ENCODE results near the gene SKA1.

The SKA1 gene, protein sequence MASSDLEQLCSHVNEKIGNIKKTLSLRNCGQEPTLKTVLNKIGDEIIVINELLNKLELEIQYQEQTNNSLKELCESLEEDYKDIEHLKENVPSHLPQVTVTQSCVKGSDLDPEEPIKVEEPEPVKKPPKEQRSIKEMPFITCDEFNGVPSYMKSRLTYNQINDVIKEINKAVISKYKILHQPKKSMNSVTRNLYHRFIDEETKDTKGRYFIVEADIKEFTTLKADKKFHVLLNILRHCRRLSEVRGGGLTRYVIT

DNA sequence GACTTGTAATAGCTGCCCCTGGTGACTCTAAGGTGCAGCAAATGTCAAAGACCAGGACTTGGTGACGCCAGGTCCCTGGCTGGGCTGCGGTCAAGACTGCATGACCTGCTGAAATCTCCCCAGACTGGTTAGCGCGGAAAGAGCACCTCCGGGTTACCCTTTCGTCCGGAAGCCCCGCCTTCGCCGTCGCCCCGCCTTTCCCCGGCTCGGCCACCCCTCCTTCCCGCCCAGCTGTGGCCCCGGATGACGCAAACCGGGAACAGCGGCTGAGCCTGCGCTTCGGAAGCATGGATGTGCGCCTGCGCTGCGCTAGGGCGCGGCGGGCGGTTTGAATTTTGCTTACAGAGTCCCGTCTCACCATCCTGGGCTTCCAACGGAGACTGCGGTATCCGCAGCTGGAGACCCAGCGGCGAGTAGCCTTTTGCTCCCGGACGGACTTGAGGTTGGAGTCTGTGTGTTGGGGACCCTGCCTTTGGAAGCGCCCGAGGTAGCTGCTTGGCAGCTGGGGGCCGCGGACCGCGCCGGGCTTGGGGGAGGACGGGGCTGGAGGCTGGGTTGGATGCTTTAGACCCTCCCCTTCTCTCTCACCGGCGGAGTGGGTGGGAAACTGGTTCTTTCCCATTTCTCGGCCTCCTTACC lies at the start of gene SKA1:
SKA1 (plus strand) TSS at position 294 of the 639 bp plus-strand sequence. CDS start 785 bp downstream, outside the sequence.
- DNase-seq = peak; percentile 97

DNA sequence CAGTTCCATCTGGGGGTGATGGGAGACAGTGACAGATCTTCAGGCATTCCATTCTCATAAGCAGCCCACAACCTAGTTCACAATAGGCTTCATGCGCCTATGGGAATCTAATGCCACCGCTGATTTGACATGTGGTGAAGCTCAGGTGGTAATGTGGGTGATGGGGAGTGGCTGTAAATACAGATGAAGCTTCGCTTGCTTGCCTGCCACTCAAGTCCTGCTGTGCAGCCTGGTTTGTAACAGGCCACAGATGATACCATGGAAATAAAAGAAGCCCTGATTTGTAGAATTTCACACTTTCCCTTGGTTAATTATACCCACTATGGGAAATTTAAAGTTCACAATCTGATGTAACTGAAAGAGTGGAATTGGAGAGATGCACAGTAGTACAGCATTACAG lies 46.9 kb upstream of the SKA1 start:
- DNase-seq = no peak

DNA sequence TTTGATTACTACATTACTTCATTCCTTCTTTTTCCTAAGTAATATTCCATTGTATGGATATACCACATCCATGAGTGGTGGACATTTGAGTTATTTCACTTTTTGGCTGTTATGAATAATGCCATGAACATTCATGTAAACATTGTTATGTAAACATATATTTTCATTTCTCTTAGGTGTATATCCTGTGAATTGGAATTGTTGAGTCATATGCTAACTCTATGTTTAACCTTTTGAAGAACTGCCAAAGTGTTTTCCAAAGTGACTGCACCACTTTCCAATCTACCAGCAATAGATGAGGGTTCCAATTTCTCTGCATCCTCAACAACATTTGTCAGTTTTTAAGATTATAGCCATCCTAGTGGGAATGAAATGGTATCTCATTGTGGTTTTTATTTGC lies 44.7 kb upstream of the SKA1 start:
- DNase-seq = no peak

DNA sequence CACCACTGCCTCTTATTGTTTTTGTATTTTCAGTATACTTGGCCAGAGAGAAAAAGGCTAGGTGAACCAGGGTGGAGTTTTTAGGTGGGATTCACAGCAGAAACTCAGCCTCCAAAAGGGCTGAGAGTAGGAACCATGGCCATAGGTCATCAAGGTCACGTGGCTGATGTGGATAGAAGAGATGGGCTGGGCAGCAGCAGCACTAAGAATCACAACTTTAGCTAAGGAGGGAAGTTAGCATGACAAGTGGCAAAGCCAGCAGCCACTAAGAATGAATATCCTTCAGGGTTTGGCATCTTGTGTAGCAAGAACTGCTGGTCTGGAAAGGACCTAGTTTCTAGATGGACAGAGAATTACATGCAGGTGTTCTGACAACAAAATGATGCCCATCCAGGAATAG lies 43.2 kb upstream of the SKA1 start:
- DNase-seq = no peak

DNA sequence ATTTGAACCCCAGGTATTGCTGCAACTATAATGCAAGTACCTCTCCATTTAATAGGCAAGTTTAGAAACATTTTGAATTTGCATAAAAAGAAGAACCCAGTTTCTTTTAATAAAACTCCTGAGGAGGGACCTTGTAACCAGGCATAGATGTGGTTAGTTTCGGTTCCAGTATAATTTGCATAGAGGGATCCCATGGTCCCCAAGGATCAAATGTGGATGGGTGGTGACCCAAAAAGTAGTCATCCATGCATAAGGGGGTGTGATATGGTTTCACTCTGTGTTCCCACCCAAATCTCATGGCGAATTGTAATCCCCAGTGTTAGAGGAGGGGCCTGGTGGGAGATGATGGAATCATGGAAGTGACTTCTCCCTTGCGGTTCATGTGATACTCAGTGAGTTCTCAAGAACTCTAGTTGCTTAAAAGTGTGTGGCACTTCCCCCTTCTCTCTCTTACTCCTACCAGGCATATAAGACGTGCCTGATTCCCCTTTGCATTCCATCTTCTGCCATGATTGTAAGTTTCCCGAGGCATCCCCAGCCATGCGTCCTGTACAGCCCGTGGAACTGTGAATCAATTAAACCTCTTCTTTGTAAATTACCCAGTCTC lies 40.2 kb upstream of the SKA1 start:
- DNase-seq = no peak

DNA sequence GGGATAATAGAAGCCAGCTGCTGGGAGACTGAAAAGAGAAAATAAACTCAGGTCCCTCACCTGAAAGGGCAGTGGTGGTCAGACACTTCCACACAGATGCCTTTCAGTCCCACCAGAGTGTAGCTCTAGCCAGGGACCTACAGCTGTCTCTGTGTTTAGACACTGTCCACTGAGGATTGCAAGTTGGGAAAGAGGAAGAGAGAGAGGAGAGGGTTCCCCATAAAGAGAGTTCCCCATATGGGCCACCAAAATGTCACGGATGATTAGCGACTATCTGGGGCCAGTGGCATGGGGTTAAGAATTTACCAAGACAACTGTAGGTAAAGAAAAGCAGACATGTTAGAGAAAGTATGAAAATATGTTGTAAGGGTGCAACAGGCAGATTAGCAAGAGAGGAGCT lies 36.7 kb upstream of the SKA1 start:
- no peak for DNase-seq

DNA sequence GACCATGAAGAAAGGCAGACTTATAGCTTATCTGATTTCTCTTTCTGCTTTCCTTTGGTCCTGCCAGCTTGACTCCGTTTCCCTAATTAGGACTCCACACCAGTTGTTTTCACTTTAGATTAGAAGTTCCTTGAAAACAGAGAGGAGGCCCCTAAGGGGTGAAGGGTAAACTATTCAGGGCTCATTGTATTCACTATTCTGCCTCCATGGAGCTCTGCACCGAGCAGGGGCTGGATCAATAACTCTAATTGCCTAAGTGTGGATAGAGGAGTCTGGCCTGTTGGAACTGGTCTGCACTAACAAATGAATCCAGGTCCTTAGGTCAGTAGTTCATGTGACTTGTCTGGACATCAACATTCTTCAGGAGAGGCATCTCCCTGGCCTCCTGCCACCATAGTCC lies 36.1 kb upstream of the SKA1 start:
- DNase-seq = no peak

DNA sequence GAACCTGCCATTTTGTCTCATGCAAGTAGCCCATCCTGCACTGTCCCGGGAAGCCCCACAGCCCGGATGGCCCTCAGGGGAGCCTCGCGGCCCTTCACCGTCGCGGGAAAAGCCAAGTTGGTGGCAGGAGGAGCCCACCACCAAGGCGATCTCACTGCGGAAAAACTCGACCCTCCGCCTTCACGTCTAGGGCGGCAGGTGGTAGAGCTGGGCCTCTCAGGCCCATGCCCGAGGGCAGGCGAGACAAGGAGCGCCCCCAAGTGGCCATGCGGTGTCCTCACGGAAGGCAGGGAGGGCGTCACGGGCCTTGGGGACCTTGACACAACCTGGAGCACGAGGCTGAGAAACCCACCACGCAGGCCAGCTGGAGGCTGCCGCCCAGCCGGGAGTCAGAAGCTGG lies 34.8 kb upstream of the SKA1 start:
- DNase-seq = no peak

DNA sequence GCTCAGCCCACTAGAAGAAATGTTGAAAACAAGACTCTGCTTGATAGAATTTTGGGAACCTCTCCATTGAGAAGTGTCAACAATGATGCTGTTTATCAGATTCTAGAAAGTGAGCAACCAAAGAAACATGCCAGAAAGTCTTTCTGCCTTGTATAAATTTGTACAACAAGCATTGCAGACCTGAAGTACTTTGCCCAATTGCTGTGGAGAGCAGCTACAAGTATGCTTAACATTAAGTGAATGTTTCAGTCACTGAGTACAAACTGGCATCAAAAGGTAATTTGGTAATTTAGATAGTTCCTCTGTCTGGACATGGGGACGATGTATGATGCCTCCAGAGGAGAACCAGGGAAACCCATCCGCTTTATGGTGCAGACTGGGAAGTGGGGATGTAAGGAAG lies 33.4 kb upstream of the SKA1 start:
- DNase-seq = no peak

DNA sequence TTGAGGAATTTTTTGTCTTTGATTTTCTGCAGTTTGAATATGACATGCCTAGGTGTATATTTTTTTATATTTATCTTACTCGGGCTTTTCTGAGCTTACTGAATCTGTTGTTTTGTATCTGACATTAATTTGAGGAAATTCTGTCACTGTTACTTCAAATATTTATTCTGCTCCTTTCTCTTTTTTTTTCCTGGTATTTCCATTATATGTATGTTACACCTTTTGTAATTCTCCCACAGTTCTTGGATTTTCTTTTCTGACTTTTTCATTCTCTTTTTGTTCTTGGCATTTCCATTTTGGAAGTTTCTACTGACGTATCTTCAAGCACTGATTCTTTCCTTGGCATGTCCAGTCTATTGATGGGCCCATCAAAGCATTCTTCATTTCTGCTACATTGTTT lies 24.1 kb upstream of the SKA1 start:
- no peak for DNase-seq

DNA sequence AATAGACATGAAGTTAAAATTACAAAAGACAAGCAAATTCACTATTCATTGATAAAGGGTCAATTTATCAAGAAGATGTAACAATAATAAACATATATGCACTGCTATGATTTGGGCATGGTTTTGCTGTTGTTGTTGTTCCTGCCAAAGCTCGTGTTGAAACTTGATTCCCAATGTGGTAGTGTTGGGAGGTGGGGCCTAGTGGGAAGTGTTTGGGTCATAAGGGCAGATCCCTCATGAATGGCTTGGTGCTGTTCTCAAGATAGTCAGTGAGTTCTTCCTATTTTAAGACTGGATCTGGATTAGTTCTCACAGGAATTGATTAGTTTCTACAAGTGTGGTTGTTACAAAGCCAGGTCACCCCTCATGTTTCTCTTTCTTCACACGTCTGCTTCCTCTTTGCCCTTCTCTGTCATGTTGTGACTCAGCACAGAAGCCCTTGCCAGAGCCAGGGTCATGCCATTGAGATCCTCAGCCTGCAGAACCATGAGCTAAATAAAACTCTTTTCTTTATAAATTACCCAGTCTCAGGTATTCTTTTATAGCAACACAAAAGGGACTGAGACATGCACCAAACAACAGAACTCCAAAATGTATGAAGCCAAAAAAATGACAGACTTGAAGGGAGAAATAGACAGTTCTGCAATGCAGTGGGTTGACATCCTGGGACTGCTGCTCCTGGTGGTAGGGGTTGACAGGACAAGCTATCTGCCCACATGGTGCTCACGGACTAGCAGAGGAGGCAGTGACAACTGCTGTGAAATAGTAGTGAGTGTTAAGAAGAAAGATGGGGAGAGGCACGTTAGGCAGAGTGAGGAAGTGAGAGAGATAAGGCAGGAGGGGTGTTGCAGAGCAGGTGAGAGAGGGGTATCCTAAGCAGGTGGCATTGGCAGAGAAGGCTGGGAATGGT lies 18.6 kb upstream of the SKA1 start:
- DNase-seq = no peak

DNA sequence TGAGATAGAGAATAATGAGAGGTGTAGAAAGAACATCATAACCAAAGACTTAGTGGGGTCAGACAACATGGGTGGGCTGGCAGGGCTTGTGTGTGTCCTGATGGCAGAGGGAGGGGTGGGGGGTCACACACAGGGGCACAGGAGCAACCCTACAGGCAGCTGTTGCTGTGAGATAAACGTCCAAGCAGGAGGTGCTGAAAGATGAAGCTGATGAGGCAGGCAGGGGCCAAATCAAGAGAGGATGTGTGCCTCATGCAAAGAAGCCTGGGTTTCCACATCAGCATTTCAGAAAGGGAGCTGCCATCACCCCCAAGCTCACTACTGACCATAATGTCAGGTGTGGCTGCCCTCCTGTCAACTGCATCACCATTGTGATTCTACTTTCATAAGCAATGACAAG lies 16.0 kb upstream of the SKA1 start:
- no peak for DNase-seq

DNA sequence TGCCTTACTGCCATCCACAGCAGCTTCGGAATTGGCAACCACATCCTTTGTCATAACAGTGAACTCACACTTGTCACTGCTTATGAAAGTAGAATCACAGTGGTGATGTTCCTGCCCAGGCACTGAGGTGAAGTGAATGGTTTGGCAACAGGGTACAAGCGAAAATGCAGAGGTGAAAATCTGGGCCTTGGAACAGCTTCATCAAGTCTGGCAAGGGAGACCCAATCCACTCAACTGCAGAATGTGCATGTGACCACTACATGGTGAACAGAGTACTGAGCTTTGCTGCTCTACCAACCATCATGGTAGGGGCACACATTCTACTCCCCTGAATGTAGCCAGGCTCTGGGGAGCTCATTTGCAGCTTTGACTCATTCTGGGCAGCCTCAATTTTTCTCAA lies 15.0 kb upstream of the SKA1 start:
- no peak for DNase-seq

DNA sequence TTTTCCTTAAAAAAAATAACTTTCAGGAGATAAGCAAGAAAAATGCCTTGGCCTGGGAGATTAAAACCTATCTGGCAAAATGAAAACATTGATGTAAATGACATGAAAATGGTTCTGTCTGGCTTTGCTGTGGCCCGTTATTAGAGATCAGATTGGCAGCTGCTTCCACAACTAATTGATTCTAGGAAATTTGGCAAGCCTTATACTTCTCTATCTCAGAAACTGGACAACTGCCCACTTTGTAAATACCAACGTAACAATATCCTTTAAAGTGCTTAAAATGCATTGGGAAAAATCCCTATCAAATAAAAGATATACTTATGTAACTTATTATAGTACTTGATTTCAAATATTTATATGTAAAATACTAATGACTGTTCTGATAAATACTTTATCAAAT lies 14.2 kb upstream of the SKA1 start:
- DNase-seq = no peak

DNA sequence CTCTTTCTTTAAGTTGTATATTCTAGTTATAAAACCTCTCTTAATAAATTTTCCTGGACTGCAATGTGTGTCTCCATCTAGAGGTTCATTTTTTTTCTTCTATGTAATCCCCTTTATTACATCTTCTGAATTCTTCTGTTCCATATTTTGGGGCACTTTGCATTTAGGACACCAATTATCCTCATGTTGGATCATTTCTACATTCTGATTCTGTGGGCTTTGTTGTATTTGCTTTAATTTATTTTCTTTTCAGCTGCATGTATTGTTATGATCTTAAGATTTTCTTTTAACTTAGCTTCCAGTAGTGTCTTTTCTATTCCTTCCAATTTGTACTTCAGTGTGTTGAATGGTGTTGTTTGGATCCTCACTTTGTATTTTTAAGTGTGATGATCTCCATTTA lies 5.2 kb upstream of the SKA1 start:
- DNase-seq = no peak

DNA sequence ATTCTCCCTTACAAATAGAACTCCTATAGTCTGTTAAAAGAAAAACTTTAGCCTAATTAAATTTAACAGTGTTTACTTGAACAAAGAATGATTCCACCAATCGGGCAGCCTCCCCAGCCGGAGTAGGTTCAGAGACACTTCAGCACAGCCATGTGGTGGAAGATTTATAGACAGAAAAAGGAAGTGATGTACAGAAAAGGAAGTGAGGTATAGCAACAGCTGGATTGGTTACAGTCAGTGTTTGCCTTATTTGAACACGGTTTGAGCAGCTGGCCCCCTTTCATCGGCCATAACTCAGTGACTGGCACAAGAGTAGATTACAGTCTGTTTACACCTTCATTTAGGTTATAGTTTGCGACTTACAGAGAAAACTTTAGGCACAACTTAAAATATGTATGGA lies 2.1 kb upstream of the SKA1 start:
- DNase-seq = no peak

DNA sequence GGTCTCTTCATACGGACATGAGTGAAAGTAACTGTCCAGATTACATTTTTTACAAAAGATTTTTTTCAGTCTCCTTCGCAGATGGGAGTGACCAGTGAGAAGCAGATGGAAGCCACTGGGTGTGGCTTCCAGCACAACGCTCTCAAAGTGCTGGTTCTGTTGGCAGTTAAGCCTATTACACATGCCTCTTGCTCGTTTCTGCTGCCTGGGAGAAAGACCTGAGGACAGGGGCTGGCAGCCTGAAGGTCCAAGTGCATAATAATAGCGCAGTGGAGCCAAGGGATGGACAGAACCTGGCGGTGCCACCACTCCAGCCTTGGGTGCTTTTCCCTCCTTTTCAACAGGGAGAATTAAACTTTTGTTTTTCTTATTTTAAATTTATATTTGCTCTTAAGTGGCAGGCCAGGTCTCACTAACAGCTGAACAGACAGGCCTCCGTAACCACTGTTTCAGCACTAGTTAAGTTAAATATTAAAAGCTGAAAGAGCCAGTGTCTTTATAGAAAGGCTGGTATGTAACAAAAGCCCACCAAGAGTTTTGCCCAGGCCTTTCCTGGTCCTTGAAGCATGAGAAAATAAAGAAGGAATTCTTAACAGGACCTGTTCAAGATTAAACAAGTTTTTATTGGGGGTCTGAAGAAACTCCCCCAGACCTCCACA lies 1.2 kb upstream of the SKA1 start:
- no peak for DNase-seq

DNA sequence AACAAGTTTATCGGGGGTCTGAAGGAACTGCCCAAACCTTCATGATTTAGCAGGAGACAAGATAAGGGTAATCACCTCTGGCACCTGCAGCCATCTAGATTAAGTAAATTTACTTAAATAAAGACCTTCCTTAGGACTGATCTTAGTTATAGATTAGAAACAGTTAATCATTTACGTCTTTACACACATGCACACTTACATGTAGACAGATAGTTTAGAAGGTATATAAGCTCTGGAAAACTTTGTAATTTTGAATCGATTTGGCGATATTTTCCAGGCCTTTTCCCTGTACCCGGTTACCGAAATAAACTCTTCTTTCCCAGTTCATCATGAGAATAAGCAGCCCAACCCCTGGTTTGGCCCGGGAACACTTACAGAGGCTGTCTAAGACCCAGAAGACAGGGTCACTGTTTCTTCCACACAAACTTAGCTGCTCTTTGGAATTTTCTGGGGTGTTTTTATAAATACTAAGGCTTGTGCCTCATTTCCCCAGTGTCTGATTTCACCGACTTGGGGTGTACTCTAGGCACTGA lies 560 bp upstream of the SKA1 start:
- DNase-seq = no peak

DNA sequence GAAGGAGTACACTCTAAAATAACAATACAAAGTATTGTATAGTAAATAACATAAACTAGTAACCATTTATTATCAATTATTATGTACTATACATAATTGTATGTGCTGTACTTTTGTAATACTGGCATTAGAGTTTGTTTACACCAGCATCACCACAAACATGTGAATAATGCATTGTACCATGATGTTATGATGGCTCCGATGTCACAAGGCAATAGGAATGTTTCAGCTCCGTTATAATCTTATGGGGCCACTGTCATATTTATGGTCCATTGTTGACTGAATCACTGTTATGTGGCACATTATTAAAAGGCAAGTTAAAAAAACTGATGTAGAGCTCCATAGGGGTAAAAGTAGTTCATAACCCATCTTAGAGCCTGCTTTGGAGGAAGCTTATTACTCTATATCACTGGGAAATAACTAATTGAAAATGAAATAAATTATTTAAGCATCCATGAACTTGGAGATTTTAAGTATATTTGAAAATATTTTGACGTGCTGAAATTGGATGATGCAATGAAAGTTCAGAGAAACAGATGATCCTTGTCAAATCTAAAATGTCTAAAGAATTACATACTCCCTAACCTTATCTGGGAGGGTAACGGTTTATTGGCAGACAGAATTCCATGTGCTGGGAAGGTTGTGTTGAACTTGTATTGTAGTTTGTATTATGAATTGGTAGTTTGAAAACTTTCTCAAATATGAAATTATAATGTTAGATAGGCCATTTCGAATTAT lies 2.4 kb downstream of the SKA1 start:
- no peak for DNase-seq

DNA sequence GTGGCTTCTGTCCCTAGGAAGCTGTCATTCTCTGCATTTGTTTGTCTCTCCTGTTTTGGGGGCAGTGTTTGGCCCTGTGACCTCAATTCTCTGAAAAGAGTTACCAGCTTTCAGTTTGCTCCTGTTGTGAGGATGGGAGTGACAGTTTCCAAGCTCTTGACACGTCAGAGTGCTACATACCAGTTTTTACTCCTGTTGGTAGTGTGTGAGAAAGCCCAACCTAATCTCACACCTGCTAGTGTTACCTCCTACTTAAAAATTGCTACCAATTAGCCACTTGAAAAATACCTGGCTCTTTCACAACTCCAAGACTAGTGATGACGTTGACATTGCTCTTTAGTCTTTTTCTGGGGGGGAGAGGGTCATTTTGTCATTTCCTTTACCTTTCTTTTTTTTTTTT lies 14.1 kb downstream of the SKA1 start:
- no peak for DNase-seq

DNA sequence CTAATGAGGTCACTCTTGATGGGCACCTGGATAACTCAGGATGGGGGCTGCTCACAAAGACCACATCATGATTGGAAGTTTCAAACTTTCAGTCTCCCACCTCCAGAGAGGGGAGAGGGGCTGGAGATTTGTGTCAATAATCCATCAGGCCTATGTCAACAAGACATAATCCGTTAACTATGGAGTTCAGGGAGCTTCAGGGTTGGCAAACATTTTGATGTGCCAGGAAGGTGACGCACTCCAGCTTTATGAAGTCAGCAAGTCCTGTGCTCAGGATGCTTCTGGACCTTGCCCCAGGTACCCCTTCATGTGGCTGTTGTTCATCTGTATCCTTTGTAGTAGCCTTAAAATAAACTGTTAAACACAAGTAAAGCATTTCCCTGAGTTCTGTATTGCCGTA lies 19.0 kb downstream of the SKA1 start:
- no peak for DNase-seq

DNA sequence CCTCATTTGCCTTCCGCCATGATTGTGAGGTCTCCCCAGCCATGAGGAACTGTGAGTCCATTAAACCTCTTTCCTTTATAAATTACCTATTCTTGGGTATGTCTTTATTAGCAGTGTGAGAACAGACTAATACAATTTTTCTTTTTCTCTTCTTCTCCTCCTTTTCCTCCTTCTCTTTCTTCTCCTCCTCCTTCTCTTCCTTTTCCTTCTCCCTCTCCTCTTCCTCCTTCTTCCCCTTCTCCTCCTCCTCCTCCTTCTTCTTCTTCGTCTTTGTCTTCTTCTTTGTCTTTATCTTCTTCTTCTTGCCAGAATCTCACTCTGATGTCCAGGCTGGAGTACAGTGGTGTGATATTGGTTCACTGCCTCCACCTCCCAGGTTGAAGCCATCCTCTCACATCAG lies 20.2 kb downstream of the SKA1 start:
- DNase-seq = no peak
